Lower leg skin (tissue), 4 donors: ENCODE data around the gene NRL. TPM values are rescaled to one million over a fixed set of nuclear protein-coding genes. Genes with fewer than 3 reads are reported as not detected.
"Not testable (repeated sequence)": the region's sequence is repeated elsewhere in the genome, so short reads cannot be mapped to it uniquely, and the experiment has no call there.

ENCODE experiments used
- DNase-seq, 2 donors: peaks; one replicate each; pipeline ENCODE4 v3.0.0-alpha.2; 2019; ENCODE audit warnings: low spot score in 2 of 2
- H3K4me3 ChIP-seq: fragments of 200-600 bp; sonication (generic); 2 replicates; pipeline ENCODE4 v1.5.1; 2017; ENCODE audit warnings: mild to moderate bottlenecking, low read depth; ENCODE audit not compliant: poor library complexity, severe bottlenecking
- POLR2A ChIP-seq, 2 donors: fragments of 450-650 bp; IDR thresholded peaks; one replicate each; pipeline ENCODE4 v1.6.1; 2016 to 2017; ENCODE audit warnings: antibody characterized with exemption in 2 of 2, mild to moderate bottlenecking in 1 of 2, moderate library complexity in 1 of 2
- WGBS, 2 donors: methylation state at CpG; one replicate each; pipeline ENCODE4 v1.1.5; 2018; 5-methylcytosine and 5-hydroxymethylcytosine counted together
- intact Hi-C: fragments of 100-400 bp; cut with DNase I; formaldehyde crosslinking; loops from one replicate; pipeline ENCODE4 v1.15.0; 2023; ENCODE audit warnings: low total_unique reads
- total RNA-seq, 4 donors: library from RNA; depleted of rRNA; stranded (reverse); fragments of >200 nt; gene quantifications; one replicate each; pipeline ENCODE4 v1.1.0, GENCODE V29; 2016
- TF ChIP-seq, protein P1 (sequence below), 3 donors: fragments of 450-650 bp; IDR thresholded peaks; one replicate each; pipeline ENCODE4 v1.5.1; 2016; ENCODE audit warnings: antibody characterized with exemption in 3 of 3, mild to moderate bottlenecking in 3 of 3, moderate library complexity in 2 of 3

NRL gene
- total RNA-seq, 4 donors from 2014 or later = 0.52 to 2.4 (median 2.2) TPM; not detected in 1

DNA sequence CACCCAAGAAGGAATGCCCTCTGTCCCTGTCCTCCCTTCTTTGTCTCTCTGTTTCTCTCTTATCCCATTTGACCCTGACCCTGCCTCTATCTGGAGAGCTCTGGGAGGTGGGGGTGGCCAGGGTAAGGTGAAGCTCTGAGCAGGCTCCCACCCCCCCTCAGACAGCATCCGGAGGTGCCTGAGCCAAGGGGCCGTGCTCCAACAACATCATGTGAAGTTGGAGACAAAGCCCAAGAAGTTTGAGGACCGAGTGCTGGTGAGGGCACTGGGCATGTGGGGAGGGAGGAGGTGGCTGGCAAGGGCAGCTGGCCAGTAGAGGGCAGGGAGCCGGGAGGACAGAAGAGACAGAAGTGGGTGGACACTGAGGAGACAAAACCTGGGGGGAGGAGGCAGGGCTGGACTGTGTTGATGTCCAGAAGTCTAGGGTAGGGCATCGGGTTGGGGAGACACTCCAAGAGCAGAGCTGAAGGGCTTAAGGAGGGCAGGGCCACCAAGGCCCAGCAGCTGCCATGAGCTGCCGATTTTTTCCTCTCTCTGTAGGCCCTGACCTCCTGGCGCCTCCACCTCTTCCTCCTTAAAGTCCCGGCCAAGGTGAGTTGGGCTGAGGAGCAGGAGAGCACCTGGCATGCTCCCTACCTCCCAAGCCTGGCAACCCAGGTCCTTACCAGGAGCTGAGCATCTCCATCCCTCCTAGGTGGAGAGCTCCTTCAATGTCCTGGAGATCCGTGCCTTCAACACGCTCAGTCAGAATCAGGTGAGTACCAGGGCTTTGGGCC lies 61.0 kb downstream of the NRL start:
- TF ChIP-seq POLR2A (IDR thresholded peaks at IDR 0.05) = no peak
- TF ChIP-seq, protein P1, sequence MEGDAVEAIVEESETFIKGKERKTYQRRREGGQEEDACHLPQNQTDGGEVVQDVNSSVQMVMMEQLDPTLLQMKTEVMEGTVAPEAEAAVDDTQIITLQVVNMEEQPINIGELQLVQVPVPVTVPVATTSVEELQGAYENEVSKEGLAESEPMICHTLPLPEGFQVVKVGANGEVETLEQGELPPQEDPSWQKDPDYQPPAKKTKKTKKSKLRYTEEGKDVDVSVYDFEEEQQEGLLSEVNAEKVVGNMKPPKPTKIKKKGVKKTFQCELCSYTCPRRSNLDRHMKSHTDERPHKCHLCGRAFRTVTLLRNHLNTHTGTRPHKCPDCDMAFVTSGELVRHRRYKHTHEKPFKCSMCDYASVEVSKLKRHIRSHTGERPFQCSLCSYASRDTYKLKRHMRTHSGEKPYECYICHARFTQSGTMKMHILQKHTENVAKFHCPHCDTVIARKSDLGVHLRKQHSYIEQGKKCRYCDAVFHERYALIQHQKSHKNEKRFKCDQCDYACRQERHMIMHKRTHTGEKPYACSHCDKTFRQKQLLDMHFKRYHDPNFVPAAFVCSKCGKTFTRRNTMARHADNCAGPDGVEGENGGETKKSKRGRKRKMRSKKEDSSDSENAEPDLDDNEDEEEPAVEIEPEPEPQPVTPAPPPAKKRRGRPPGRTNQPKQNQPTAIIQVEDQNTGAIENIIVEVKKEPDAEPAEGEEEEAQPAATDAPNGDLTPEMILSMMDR (IDR thresholded peaks at IDR 0.05) = no peak
- H3K4me3 ChIP-seq = no peak overlapping the region
- intact Hi-C loops = no loop called here
- 83 to 88% methylated on average over 10 of the region's 10 CpGs for WGBS, 2 donors
- DNase-seq = peak in 1 of 2 donors; percentile 68

DNA sequence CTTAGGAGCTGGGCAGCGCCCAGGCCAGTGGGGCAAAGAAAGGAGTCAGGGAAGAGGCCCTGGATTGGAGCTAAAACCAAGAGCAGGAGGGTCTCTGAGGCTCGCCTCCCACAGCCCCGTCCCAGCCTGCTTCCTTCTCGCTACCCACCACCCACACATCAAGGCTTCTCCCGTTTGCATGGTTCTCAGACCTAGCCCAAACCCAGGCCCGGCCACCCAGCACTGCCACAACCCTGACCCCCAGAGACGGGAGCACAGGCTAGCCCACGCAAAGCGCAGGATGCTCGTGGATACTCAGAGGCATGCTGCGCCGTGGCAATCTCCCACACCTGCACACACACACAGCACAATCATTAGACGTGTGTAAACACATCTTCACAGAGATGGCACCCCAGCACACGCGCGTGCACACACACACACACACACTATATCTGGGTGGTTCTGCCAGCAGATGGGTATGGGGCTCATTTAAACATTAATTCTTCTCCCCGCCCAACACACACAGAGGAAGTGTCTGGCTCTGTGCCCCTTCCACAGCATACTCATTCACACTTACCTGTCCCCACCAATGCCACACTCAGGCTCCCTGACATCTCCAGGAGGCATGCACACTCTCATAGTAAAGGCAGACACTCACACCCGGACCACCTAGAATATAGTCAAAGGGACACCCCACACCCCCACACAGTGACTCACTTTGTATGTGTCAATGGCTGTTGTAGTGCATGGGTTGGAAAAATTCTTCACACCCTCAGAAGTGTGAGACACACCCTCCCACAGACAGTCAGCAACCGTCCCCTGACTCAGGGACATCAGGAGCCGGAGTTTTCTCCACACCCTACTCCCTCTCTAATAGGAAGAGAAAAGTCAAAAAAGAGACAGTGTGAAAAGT lies 61.8 kb downstream of the NRL start:
- H3K4me3 ChIP-seq = no peak overlapping the region
- intact Hi-C loops = no loop called here
- TF ChIP-seq, protein P1 (IDR thresholded peaks at IDR 0.05) = no peak
- no peak for TF ChIP-seq POLR2A (IDR thresholded peaks at IDR 0.05)
- 55 to 62% methylated on average over 19 to 20 of the region's 20 CpGs for WGBS, 2 donors
- DNase-seq = no peak

DNA sequence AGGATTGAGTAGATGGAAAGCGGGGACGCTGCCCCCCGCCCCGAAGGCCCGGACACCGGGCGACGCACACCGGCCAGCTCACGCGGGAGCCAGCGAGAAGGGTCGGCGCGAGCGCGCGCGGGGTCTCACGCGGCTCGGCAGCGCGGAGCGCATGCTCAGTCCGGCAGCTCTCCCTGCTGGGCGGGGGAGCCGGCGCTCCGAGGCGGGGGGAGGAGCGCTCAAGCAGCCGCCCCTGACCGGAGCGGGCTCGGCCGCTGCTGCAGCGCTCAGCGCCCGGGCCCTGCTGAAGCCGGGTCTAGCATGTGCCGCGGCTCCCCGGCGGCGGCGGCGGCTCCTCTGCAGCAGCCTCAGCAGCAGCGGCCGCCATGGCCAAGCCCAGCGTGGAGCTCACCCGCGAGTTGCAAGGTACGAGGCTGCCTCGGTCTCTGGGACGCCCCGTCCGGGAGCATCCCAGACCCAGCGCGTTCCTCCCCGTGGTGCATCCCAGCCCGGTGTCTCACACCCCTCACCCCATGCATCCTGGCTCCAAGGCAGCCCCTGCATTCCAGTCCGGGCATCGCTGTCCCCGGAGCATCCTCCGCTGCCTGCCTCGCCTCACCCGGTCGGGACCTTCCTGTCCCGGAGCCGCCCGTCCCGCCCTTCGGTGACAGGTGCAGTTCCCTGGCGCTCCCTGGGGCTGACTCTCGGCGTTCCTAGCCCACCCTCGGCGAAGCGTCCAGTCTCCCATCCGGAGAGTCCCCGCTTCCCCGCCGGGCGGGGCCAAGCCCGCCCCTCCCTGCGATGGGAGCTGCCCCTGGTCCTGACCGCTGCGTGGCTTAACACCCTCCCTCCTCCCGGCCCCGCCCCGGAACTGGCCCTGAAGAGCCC lies 62.7 kb downstream of the NRL start, which contains the start of gene CARMIL3:
Gene CARMIL3, plus strand, starts transcription at position 221 of the 867 bp plus-strand sequence. Its CDS starts 145 bp downstream, at position 366.
- 0 to 1% methylated on average over 15 to 67 of the region's 92 CpGs for WGBS, 2 donors
- intact Hi-C loops = no loop called here
- DNase-seq = peak in 1 of 2 donors; percentile 88
- H3K4me3 ChIP-seq = peak within 1 kb of the TSS; percentile 24
- TF ChIP-seq POLR2A (IDR thresholded peaks at IDR 0.05) = no peak
- TF ChIP-seq, protein P1 (IDR thresholded peaks at IDR 0.05) = no peak

DNA sequence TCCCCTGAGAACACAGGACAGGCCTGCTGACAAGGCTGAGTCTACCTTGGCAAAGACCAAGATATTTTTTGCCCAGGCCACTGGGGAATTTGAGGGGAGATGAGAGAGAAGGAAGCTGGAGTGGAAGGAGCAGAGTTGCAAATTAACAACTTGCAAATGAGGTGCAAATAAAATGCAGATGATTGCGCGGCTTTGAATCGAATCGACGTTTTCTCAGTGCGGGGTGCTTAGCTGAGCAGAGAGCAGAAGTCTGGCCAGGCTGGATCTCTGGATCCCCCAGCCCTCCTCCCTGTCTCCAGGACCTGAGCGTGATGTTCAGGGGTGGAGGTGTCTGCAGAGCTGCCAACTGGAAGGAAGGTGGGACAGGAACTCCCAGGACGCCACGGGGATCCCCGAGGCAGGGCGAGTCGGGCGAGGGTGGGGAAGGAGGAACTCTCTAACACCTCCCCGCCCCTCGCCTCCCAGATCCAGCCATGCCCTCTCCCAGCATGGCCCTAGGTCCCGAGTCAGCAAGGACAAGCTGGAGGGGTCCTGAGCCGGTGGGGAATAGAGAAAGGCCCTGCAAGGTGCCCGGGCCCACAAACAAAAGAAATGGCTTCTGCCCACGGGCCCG lies 63.5 kb downstream of the NRL start:
- TF ChIP-seq, protein P1 (IDR thresholded peaks at IDR 0.05) = no peak
- no peak for TF ChIP-seq POLR2A (IDR thresholded peaks at IDR 0.05)
- intact Hi-C loops = no loop called here
- peak; percentile 43 to 89 for DNase-seq
- H3K4me3 ChIP-seq = peak overlapping the region; percentile 18
- 16 to 17% methylated on average over 13 to 20 of the region's 20 CpGs for WGBS, 2 donors

DNA sequence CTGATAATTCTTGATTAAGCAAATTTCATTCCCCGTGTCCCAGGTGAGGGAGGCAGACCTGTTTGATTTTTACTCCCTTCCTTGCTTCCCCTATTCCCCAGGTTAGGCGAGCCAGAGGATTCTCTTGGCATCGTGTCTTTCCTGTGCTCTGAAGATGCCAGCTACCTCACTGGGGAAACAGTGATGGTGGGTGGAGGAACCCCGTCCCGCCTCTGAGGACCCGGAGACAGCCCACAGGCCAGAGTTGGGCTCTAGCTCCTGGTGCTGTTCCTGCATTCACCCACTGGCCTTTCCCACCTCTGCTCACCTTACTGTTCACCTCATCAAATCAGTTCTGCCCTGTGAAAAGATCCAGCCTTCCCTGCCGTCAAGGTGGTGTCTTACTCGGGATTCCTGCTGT lies 64.0 kb downstream of the NRL start:
- DNase-seq, H3K4me3 ChIP-seq, intact Hi-C loops: not testable (repeated sequence)
- WGBS, 2 donors = 39 to 46% methylated on average over 8 of the region's 8 CpGs

DNA sequence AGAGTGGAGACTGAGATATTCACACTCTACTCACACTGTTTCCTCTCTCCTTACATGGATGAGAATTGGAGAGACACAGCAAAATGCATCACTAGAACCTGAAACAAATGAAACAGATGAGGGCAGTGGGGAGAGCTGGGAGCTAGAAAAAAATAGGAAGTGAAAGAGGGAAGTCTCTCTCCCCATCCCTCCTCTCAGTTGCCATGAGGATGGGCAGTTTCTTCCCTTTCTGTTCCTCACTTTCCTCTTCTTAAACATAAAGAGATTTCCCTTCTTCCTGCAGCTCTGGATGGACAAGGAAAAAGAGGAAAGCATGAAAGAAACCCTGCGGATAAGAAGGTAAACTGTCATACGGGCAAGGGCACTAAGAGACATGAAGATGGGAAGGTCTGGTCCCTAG lies 65.7 kb downstream of the NRL start:
- intact Hi-C loops, H3K4me3 ChIP-seq, DNase-seq: not testable (repeated sequence)
- 77 to 91% methylated on average over 2 of the region's 2 CpGs for WGBS, 2 donors
